ENCODE results near the gene LPCAT2.

Gene LPCAT2

GRCh38 chr16:55468352-55468990 lies 40.4 kb upstream of the LPCAT2 start:
- no peak overlapping the region for H3K4me3 ChIP-seq (replicated peaks; ENCODE audit: low read depth, low read length)
- DNase-seq (ENCODE audit: extremely low read depth, low read depth) = no peak
- no peak for TF ChIP-seq CTCF (IDR thresholded peaks at IDR 0.05; ENCODE audit: low read depth, low read length, missing control alignments)

DNA sequence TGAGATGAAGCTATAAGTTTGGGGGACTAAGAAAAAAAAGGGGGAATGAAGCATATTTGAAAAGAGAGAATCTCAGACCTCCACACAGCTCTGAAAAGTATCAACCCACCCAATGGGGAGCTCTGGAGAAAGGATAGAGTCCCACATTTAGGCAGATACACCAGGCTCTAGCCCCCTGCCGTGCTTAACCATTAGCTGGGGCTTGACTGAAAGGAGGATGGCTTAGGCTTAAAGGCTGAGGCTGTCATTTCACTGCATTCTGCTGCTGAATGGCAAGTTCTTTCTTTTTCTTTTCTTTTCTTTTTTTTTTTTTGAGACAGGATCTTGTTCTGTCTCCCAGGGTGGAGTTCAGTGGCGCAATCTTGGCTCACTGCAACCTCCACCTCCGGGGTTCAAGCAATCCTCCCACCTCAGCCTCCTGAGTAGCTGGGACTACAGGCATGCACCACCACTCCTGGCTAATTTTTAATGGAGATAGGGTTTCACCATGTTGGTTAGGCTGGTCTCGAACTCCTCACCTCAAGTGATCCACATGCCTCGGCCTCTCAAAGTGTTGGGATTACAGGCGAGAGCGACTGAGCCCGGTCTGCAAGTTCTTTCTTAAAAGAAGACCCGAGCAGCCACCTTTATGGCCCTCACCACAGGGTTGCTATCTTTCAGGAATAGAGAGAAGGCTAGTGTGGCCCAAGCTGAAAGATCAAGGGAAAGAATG lies 38.9 kb upstream of the LPCAT2 start:
- no peak for TF ChIP-seq CTCF (IDR thresholded peaks at IDR 0.05; ENCODE audit: low read depth, low read length, missing control alignments)
- DNase-seq (ENCODE audit: extremely low read depth, low read depth) = no peak
- H3K4me3 ChIP-seq (replicated peaks; ENCODE audit: low read depth, low read length) = no peak overlapping the region

DNA sequence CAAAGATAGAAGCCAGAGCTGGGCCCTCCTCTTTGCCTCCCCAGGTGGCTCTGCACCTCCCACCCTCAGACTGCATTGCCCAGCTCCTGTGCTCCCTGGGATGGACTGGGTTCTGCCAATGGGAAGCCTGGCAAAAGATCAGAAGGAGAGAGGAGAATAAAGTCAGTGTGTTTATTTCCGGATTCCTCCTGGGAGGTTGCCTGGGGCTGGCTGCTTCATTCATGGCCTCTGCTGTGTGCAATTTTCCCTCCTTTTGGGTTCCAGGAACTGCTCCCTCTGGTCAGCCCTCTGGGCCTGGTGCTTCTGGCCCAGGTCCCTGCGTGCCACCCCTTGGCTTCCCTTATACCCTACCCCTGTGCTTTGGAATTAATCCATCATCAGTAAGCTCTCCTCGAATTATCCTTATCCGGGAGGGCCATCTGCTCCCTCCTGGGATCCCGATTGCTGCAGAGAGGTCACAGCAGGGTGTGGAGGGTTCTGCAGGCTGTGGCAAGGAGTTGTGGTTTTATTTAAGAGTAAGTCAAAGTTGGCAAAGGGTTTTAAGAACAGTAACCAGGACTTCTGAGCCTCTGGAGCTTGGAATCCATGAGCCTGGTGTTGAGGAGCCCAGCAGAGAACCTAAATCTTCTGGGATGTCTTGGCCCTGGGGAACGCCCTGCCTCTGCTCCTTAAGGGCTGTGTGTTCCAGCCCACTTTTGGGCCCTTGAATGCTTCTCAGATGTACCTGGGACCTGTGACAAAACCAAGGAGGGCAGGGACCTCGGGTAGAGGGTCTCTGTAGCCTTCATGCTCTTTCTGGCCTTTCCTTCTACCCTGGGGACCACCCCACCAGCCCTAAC lies 38.1 kb upstream of the LPCAT2 start:
- no peak overlapping the region for H3K4me3 ChIP-seq (replicated peaks; ENCODE audit: low read depth, low read length)
- no peak for DNase-seq (ENCODE audit: extremely low read depth, low read depth)
- TF ChIP-seq CTCF (IDR thresholded peaks at IDR 0.05; ENCODE audit: low read depth, low read length, missing control alignments) = no peak

GRCh38 chr16:55471448-55472097 lies 37.3 kb upstream of the LPCAT2 start:
- H3K4me3 ChIP-seq (replicated peaks; ENCODE audit: low read depth, low read length) = no peak overlapping the region
- TF ChIP-seq CTCF (IDR thresholded peaks at IDR 0.05; ENCODE audit: low read depth, low read length, missing control alignments) = no peak
- no peak for DNase-seq (ENCODE audit: extremely low read depth, low read depth)

GRCh38 chr16:55473587-55473986 lies 35.3 kb upstream of the LPCAT2 start:
- DNase-seq (ENCODE audit: extremely low read depth, low read depth) = no peak
- TF ChIP-seq CTCF (IDR thresholded peaks at IDR 0.05; ENCODE audit: low read depth, low read length, missing control alignments) = no peak
- no peak overlapping the region for H3K4me3 ChIP-seq (replicated peaks; ENCODE audit: low read depth, low read length)

DNA sequence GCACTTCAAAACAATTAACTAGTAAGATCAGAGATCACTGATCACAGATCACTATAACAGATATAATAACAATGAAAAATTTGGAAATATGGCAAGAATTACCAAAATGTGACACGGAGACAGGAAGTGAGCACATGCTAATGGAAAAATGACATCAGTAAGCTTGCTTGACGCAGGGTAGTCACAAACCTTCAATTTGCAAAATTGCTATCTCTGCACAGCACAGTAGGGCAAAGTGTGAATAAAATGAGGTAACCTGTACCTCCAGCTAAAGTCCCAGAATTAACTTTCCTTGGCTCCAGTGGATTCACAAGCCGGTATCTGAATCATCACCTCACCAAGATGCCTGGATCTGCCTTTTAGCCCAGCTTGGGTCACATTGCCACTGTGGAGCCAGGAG lies 34.1 kb upstream of the LPCAT2 start:
- no peak for DNase-seq (ENCODE audit: extremely low read depth, low read depth)
- H3K4me3 ChIP-seq (replicated peaks; ENCODE audit: low read depth, low read length) = no peak overlapping the region
- TF ChIP-seq CTCF (IDR thresholded peaks at IDR 0.05; ENCODE audit: low read depth, low read length, missing control alignments) = no peak

Measured in HFF-Myc (cell line).